GM23338 (cell line): ENCODE measurements around the gene KAT6B. TPM values are rescaled to one million over a fixed set of nuclear protein-coding genes. Genes with fewer than 3 reads are reported as not detected.

Experiments used
- ATAC-seq: fragments of 200-7000 bp; cut with Tn5 transposase; 3 replicates; pipeline ENCODE4 v1.9.1; 2020
- DNase-seq: peaks from one replicate; pipeline ENCODE4 v3.0.0-alpha.2; 2015; ENCODE audit warnings: low spot score
- H2AFZ ChIP-seq: fragments of 200-600 bp; sonication (generic); 2 replicates; pipeline ENCODE4 v1.8.0; 2016; ENCODE audit warnings: antibody characterized with exemption, mild to moderate bottlenecking, moderate library complexity
- H3F3A ChIP-seq: fragments of 200-600 bp; sonication (generic); replicated peaks from 2 replicates; pipeline ENCODE4 v1.8.0; 2017; ENCODE audit warnings: antibody characterized with exemption, mixed run types, low read depth
- H3K27ac ChIP-seq: fragments of 200-600 bp; sonication (generic); 2 replicates; pipeline ENCODE4 v1.6.1; 2016; ENCODE audit warnings: low read depth
- H3K27me3 ChIP-seq: fragments of 200-600 bp; sonication (generic); 2 replicates; pipeline ENCODE4 v1.8.0; 2016; ENCODE audit warnings: mild to moderate bottlenecking, mixed run types, moderate library complexity; ENCODE audit not compliant: insufficient read depth
- H3K36me3 ChIP-seq: fragments of 200-600 bp; sonication (generic); 2 replicates; pipeline ENCODE4 v1.8.0; 2016; ENCODE audit warnings: mild to moderate bottlenecking; ENCODE audit not compliant: insufficient read depth
- H3K4me1 ChIP-seq: fragments of 200-600 bp; sonication (generic); 2 replicates; pipeline ENCODE4 v1.8.0; 2016; ENCODE audit warnings: mild to moderate bottlenecking, moderate library complexity; ENCODE audit not compliant: insufficient read depth
- H3K4me2 ChIP-seq: fragments of 200-600 bp; sonication (generic); 2 replicates; pipeline ENCODE4 v1.7.1; 2017; ENCODE audit warnings: mixed run types
- H3K4me3 ChIP-seq: fragments of 200-600 bp; sonication (generic); 2 replicates; pipeline ENCODE4 v1.6.1; 2016; ENCODE audit warnings: mixed run types
- H3K79me2 ChIP-seq: fragments of 200-600 bp; sonication (generic); replicated peaks from 2 replicates; pipeline ENCODE4 v1.8.0; 2017; ENCODE audit warnings: mild to moderate bottlenecking; ENCODE audit not compliant: insufficient read depth
- H3K9me2 ChIP-seq: fragments of 200-600 bp; sonication (generic); 2 replicates; pipeline ENCODE4 v1.8.0; 2017; ENCODE audit not compliant: insufficient read depth
- H4K20me1 ChIP-seq: fragments of 200-600 bp; sonication (generic); replicated peaks from 2 replicates; pipeline ENCODE4 v1.8.0; 2017; ENCODE audit warnings: mild to moderate bottlenecking; ENCODE audit not compliant: insufficient read depth
- H3K27ac Mint-ChIP-seq: 2 replicates; pipeline ENCODE4 v1.8.0; 2020; ENCODE audit warnings: inconsistent platforms, mild to moderate bottlenecking, moderate library complexity, mixed read lengths
- H3K27me3 Mint-ChIP-seq: 3 replicates; pipeline ENCODE4 v1.8.0; 2022; ENCODE audit warnings: low read depth, mild to moderate bottlenecking, moderate library complexity, mixed read lengths, inconsistent platforms; ENCODE audit not compliant: insufficient read depth, poor library complexity
- H3K36me3 Mint-ChIP-seq: 3 replicates; pipeline ENCODE4 v1.8.0; 2021; ENCODE audit warnings: low read depth, mild to moderate bottlenecking, inconsistent platforms, moderate library complexity, mixed read lengths
- H3K4me1 Mint-ChIP-seq: 3 replicates; pipeline ENCODE4 v1.8.0; 2020; ENCODE audit warnings: mild to moderate bottlenecking, inconsistent platforms, mixed read lengths
- H3K4me3 Mint-ChIP-seq: 3 replicates; pipeline ENCODE4 v1.8.0; 2021; ENCODE audit warnings: moderate library complexity, mild to moderate bottlenecking, inconsistent platforms, mixed read lengths
- H3K9me3 Mint-ChIP-seq: 3 replicates; pipeline ENCODE4 v1.8.0; 2020; ENCODE audit warnings: moderate library complexity, mild to moderate bottlenecking, inconsistent platforms, mixed read lengths
- CREB1 ChIP-seq: fragments of 250-450 bp; sonication (Bioruptor Pico); IDR thresholded peaks from 2 replicates; pipeline ENCODE4 v1.5.0; 2020; ENCODE audit warnings: low read depth, mild to moderate bottlenecking, moderate library complexity
- EZH2 ChIP-seq: fragments of 200-600 bp; sonication (generic); IDR thresholded peaks from one replicate; pipeline ENCODE4 v1.8.0; 2017; ENCODE audit warnings: antibody characterized with exemption, mild to moderate bottlenecking, low read depth; ENCODE audit not compliant: unreplicated experiment
- NANOG ChIP-seq: IDR thresholded peaks from 2 replicates; pipeline ENCODE4 v1.6.1; 2016; ENCODE audit warnings: antibody characterized with exemption, borderline replicate concordance
- STAT1 ChIP-seq: IDR thresholded peaks from one replicate; pipeline ENCODE4 v1.6.1; 2016; ENCODE audit warnings: antibody characterized with exemption; ENCODE audit not compliant: unreplicated experiment
- ZNF114 ChIP-seq: fragments of 250-450 bp; sonication (Bioruptor Pico); IDR thresholded peaks from 2 replicates; pipeline ENCODE4 v1.5.0; 2020; ENCODE audit warnings: mild to moderate bottlenecking, moderate library complexity
- ZNF331 ChIP-seq: fragments of 250-450 bp; sonication (Bioruptor Pico); IDR thresholded peaks from 2 replicates; pipeline ENCODE4 v1.5.0; 2020; ENCODE audit warnings: low read depth, mild to moderate bottlenecking, moderate library complexity
- ZNF462 ChIP-seq: fragments of 250-450 bp; sonication (Bioruptor Pico); IDR thresholded peaks from 2 replicates; pipeline ENCODE4 v1.5.0; 2020; ENCODE audit warnings: mild to moderate bottlenecking, moderate library complexity
- polyA plus RNA-seq: library from polyadenylated mRNA; unstranded; fragments of >200 nt; fragmentation: Nextera tagmentation; extraction: Ambion mirVana; gene quantifications from 2 replicates; pipeline ENCODE4 v1.2.1, GENCODE V29; 2016
- total RNA-seq: library from RNA; depleted of rRNA; stranded (reverse); fragments of >200 nt; shearing (Covaris generic); gene quantifications from 2 replicates; pipeline ENCODE4 v1.2.3, GENCODE V29; 2014
- TF ChIP-seq, protein P1 (sequence below): IDR thresholded peaks from 2 replicates; pipeline ENCODE4 v1.6.1; 2016; ENCODE audit warnings: antibody characterized with exemption
- TF ChIP-seq, protein P2 (sequence below): IDR thresholded peaks from one replicate; pipeline ENCODE4 v1.6.1; 2018; ENCODE audit warnings: antibody characterized with exemption; ENCODE audit not compliant: unreplicated experiment

The KAT6B gene
- total and polyA plus RNA-seq, 2 experiments from 2014 or later: 21.3 to 31.4 TPM

DNA sequence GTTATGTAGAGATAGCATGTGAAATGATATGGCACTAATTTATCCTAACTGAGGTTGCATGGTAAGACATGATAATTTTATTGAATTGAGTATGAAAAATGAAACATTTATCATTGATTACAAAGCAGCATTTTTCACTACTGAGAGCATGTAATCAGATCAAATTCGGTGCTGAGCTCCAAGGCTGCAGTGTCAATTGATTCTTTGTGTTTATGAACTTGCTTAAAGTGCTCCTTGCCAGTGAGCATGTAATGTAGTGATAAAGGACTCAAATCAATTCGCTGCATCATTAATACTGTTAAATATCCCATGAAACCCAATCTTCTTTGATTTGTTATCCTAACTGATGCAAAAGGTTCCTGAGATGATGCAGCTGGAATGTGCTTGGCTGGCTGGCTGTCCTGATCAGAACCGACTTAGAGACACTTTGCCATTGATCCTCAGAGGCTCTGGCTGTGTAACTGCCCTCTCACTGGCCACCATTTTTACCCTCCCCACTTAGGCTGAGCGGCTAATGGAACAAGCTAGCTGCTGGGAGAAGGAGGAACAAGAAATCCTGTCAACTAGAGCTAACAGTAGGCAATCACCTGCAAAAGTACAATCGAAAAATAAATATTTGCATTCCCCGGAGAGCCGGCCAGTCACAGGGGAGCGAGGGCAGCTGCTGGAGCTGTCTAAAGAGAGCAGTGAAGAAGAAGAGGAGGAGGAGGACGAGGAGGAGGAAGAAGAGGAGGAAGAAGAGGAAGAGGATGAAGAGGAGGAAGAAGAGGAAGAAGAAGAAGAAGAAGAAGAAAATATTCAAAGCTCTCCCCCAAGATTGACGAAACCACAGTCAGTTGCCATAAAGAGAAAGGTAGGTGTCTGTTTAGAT, 195.2 kb downstream of the KAT6B start (continued):
- TF ChIP-seq ZNF114 (CRISPR knock-in tag) (no peak), NANOG (no peak)

DNA sequence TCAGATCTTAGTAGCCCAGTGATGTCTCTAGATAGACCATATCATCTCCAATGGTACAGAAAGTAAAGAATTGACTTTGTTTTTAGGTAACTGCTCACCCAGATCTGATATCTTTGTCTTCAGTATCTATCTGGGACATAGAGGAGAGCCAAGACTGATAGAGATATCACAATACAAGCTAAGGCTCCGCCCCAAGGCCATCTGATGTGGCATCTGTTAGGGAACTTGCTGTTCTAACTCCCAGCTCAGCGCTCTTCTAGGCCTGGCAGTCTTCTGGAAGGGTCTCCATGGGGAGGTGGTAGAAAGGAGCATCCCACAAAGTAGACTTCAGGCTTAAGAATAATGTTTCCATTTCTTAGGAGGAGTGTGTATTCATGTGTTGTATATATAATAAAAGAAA, 196.7 kb downstream of the KAT6B start:
- DNase-seq: no peak
- Mint-ChIP-seq H3K27me3 (peaks cover 4% of the 10 kb centered on the region), H3K4me1 (peaks cover 14% of the 10 kb centered on the region), H3K4me3 (no peak overlapping the region), H3K27ac (no peak overlapping the region), H3K9me3 (no peaks in the 10 kb centered on the region), H3K36me3 (peaks cover 25% of the 10 kb centered on the region)
- TF ChIP-seq EZH2: no peak
- TF ChIP-seq, protein P1, sequence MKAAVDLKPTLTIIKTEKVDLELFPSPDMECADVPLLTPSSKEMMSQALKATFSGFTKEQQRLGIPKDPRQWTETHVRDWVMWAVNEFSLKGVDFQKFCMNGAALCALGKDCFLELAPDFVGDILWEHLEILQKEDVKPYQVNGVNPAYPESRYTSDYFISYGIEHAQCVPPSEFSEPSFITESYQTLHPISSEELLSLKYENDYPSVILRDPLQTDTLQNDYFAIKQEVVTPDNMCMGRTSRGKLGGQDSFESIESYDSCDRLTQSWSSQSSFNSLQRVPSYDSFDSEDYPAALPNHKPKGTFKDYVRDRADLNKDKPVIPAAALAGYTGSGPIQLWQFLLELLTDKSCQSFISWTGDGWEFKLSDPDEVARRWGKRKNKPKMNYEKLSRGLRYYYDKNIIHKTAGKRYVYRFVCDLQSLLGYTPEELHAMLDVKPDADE: no peak
- no peak for TF ChIP-seq CREB1 (CRISPR knock-in tag)
- TF ChIP-seq ZNF462: no peak
- no peak for TF ChIP-seq ZNF331 (CRISPR knock-in tag)
- TF ChIP-seq STAT1: no peak
- TF ChIP-seq NANOG: no peak
- TF ChIP-seq, protein P2, sequence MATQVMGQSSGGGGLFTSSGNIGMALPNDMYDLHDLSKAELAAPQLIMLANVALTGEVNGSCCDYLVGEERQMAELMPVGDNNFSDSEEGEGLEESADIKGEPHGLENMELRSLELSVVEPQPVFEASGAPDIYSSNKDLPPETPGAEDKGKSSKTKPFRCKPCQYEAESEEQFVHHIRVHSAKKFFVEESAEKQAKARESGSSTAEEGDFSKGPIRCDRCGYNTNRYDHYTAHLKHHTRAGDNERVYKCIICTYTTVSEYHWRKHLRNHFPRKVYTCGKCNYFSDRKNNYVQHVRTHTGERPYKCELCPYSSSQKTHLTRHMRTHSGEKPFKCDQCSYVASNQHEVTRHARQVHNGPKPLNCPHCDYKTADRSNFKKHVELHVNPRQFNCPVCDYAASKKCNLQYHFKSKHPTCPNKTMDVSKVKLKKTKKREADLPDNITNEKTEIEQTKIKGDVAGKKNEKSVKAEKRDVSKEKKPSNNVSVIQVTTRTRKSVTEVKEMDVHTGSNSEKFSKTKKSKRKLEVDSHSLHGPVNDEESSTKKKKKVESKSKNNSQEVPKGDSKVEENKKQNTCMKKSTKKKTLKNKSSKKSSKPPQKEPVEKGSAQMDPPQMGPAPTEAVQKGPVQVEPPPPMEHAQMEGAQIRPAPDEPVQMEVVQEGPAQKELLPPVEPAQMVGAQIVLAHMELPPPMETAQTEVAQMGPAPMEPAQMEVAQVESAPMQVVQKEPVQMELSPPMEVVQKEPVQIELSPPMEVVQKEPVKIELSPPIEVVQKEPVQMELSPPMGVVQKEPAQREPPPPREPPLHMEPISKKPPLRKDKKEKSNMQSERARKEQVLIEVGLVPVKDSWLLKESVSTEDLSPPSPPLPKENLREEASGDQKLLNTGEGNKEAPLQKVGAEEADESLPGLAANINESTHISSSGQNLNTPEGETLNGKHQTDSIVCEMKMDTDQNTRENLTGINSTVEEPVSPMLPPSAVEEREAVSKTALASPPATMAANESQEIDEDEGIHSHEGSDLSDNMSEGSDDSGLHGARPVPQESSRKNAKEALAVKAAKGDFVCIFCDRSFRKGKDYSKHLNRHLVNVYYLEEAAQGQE: no peak
- Histone ChIP-seq H2AFZ (no peak overlapping the region), H3K9me2 (no peaks in the 10 kb centered on the region), H3K27me3 (no peaks in the 10 kb centered on the region), H3K27ac (no peak overlapping the region), H3K4me2 (no peak overlapping the region), H3F3A (no peaks in the 10 kb centered on the region), H4K20me1 (no peaks in the 10 kb centered on the region), H3K36me3 (peaks cover 10% of the 10 kb centered on the region), H3K4me3 (no peak overlapping the region), H3K4me1 (no peaks in the 10 kb centered on the region), H3K79me2 (no peaks in the 10 kb centered on the region)
- no peak for ATAC-seq
